ENCODE measurements around the gene SLC11A2. TPM values are rescaled to one million over a fixed set of nuclear protein-coding genes. Genes with fewer than 3 reads are reported as not detected.

Gene SLC11A2
- total and polyA plus RNA-seq, 2 experiments from 2014 or later = 44.3 to 63.8 TPM

GRCh38 chr12:51023625-51024382, 2.4 kb downstream of the SLC11A2 start:
- DNase-seq (ENCODE audit: low spot score) = no peak
- H3K27ac ChIP-seq = peak overlapping the region; percentile 99
- H3K4me3 ChIP-seq = peak overlapping the region; percentile 1
- H3K79me2 ChIP-seq = peaks cover 62% of the 10 kb centered on the region
- H3K36me3 ChIP-seq (replicated peaks; ENCODE audit: insufficient read depth, low read depth) = no peaks in the 10 kb centered on the region
- TF ChIP-seq CTCF (IDR thresholded peaks at IDR 0.05; ENCODE audit: poor library complexity) (no peak), EZH2 (IDR thresholded peaks at IDR 0.05; ENCODE audit: borderline replicate concordance) (no peak), EZH2phosphoT487 (IDR thresholded peaks at IDR 0.05; ENCODE audit: low read depth, severe bottlenecking, unreplicated experiment) (no peak)
- peaks cover 42% of the 10 kb centered on the region for H3K4me1 ChIP-seq (ENCODE audit: insufficient read depth)
- H3K27me3 ChIP-seq = no peaks in the 10 kb centered on the region
- peak overlapping the region; percentile 88 for H3K4me2 ChIP-seq
- H2AFZ ChIP-seq = no peak overlapping the region
- no peaks in the 10 kb centered on the region for H3K9me3 ChIP-seq (ENCODE audit: low read depth)
- H4K20me1 ChIP-seq (ENCODE audit: insufficient read depth, poor library complexity, severe bottlenecking) = peaks cover 2% of the 10 kb centered on the region
- H3K9me2 ChIP-seq (replicated peaks; ENCODE audit: insufficient read depth) = no peaks in the 10 kb centered on the region
- WGBS (ENCODE audit: low lambda C conversion rate, missing lambda C conversion rate) = 73% methylated on average over 4 of the region's 4 CpGs

GRCh38 chr12:51021694-51022093, 4.5 kb downstream of the SLC11A2 start:
- peaks cover 10% of the 10 kb centered on the region for H4K20me1 ChIP-seq (ENCODE audit: insufficient read depth, poor library complexity, severe bottlenecking)
- H2AFZ ChIP-seq = no peak overlapping the region
- H3K9me2 ChIP-seq (replicated peaks; ENCODE audit: insufficient read depth) = no peaks in the 10 kb centered on the region
- peaks cover 84% of the 10 kb centered on the region for H3K79me2 ChIP-seq
- 62% methylated on average over 1 of the region's 1 CpG for WGBS (ENCODE audit: low lambda C conversion rate, missing lambda C conversion rate)
- H3K27me3 ChIP-seq = no peaks in the 10 kb centered on the region
- H3K36me3 ChIP-seq (replicated peaks; ENCODE audit: insufficient read depth, low read depth) = no peaks in the 10 kb centered on the region
- H3K4me2 ChIP-seq = peak overlapping the region; percentile 4
- no peak overlapping the region for H3K4me3 ChIP-seq
- H3K9me3 ChIP-seq (ENCODE audit: low read depth) = no peaks in the 10 kb centered on the region
- H3K4me1 ChIP-seq (ENCODE audit: insufficient read depth) = peaks cover 27% of the 10 kb centered on the region
- H3K27ac ChIP-seq = no peak overlapping the region
- DNase-seq (ENCODE audit: low spot score) = no peak
- TF ChIP-seq CTCF (IDR thresholded peaks at IDR 0.05; ENCODE audit: poor library complexity) = no peak
- TF ChIP-seq EZH2 (IDR thresholded peaks at IDR 0.05; ENCODE audit: borderline replicate concordance) = no peak
- TF ChIP-seq EZH2phosphoT487 (IDR thresholded peaks at IDR 0.05; ENCODE audit: low read depth, severe bottlenecking, unreplicated experiment) = no peak

DNA sequence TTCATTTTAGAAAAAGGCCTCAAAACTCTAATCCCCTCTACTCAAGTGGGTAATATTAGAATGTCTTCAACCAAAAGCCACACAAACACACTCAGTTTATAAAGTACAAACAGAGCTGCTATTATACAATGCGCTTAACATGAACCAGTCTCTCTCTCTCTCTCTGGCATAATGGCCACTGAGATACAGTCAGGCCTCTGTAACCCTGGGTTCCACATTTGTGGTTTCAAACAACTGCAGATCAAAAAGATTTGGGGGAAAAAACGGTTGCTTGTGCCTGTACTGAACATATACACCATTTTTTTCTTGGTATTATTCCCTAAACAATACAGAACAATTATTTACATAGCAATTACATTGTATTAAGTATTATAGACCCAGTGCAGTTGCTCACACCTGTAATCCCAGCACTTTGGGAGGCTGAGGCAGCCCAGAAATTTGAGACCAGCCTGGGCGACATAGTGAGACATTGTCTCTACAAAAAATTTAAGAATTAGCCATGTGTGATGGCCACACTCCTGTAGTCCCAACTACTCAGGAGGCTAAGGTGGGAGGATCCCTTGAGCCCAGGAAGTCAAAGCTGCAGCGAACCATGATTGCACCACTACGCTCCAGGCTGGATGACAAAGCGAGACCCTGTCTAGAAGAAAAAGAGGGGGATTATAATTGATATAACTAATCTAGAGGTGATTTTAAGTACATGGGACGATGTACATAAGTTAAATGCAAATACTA, 5.6 kb downstream of the SLC11A2 start:
- Histone ChIP-seq H2AFZ (no peak overlapping the region), H3K9me3 (ENCODE audit: low read depth) (no peaks in the 10 kb centered on the region), H3K79me2 (peaks cover 94% of the 10 kb centered on the region), H3K9me2 (replicated peaks; ENCODE audit: insufficient read depth) (no peaks in the 10 kb centered on the region), H3K4me1 (ENCODE audit: insufficient read depth) (peaks cover 25% of the 10 kb centered on the region), H3K27ac (no peak overlapping the region), H3K4me3 (no peak overlapping the region), H4K20me1 (ENCODE audit: insufficient read depth, poor library complexity, severe bottlenecking) (peaks cover 10% of the 10 kb centered on the region), H3K4me2 (no peak overlapping the region), H3K27me3 (no peaks in the 10 kb centered on the region), H3K36me3 (replicated peaks; ENCODE audit: insufficient read depth, low read depth) (no peaks in the 10 kb centered on the region)
- TF ChIP-seq EZH2phosphoT487 (IDR thresholded peaks at IDR 0.05; ENCODE audit: low read depth, severe bottlenecking, unreplicated experiment) = no peak
- no peak for TF ChIP-seq CTCF (IDR thresholded peaks at IDR 0.05; ENCODE audit: poor library complexity)
- TF ChIP-seq EZH2 (IDR thresholded peaks at IDR 0.05; ENCODE audit: borderline replicate concordance) = no peak
- no peak for DNase-seq (ENCODE audit: low spot score)
- 94% methylated on average over 7 of the region's 7 CpGs for WGBS (ENCODE audit: low lambda C conversion rate, missing lambda C conversion rate)
